Fibroblast of lung (primary cell): Measurements from ENCODE around the gene GSG1L. TPM values are rescaled to one million over a fixed set of nuclear protein-coding genes. Genes with fewer than 3 reads are reported as not detected.
A peak's percentile ranks its signal among the peaks of the same experiment; 100 is the strongest.

Experiments
- DNase-seq, 2 donors: peaks; one replicate each; pipeline versions ENCODE4 v3.0.0 to v3.0.0-alpha.2; 2010; ENCODE audit warnings: low read depth in 2 of 2
- H2AFZ ChIP-seq: 2 replicates; pipeline ENCODE4 v1.5.1; 2012; ENCODE audit warnings: low read length, control low read depth, inconsistent platforms
- H3K27ac ChIP-seq: 2 replicates; pipeline ENCODE4 v1.5.1; 2011; ENCODE audit warnings: low read length, control low read depth; ENCODE audit not compliant: insufficient read depth
- H3K27me3 ChIP-seq: 2 replicates; pipeline ENCODE4 v1.5.1; 2011; ENCODE audit warnings: mild to moderate bottlenecking, low read length; ENCODE audit not compliant: control insufficient read depth, insufficient read depth
- H3K36me3 ChIP-seq: 2 replicates; pipeline ENCODE4 v1.5.1; 2011; ENCODE audit warnings: low read length; ENCODE audit not compliant: control insufficient read depth, insufficient read depth
- H3K4me1 ChIP-seq: 2 replicates; pipeline ENCODE4 v1.5.1; 2011; ENCODE audit warnings: low read length; ENCODE audit not compliant: control insufficient read depth, insufficient read depth; ENCODE audit errors: extremely low read depth
- H3K4me2 ChIP-seq: 2 replicates; pipeline ENCODE4 v1.5.1; 2011; ENCODE audit warnings: low read length, control low read depth; ENCODE audit not compliant: insufficient read depth; ENCODE audit errors: extremely low read depth
- H3K4me3 ChIP-seq, 4 experiments: fragments of 200-600 bp in 1 of 4; sonication (generic) in 1 of 4; replicated peaks in 1 of 4; 2 replicates each; pipeline ENCODE4 v1.5.1; 2011 to 2016; ENCODE audit warnings: low read length in 4 of 4, low read depth in 3 of 4, mild to moderate bottlenecking in 3 of 4, control low read depth in 2 of 4, inconsistent platforms in 1 of 4, mixed read lengths in 1 of 4; ENCODE audit not compliant: insufficient read depth in 1 of 4; ENCODE audit errors: control extremely low read depth in 1 of 4
- H3K79me2 ChIP-seq: 2 replicates; pipeline ENCODE4 v1.5.1; 2012; ENCODE audit warnings: mild to moderate bottlenecking, low read length, inconsistent platforms; ENCODE audit not compliant: control insufficient read depth, insufficient read depth
- H3K9ac ChIP-seq: 2 replicates; pipeline ENCODE4 v1.5.1; 2011; ENCODE audit warnings: mild to moderate bottlenecking, low read length, control low read depth; ENCODE audit not compliant: insufficient read depth
- H3K9me3 ChIP-seq: 2 replicates; pipeline ENCODE4 v1.5.1; 2012; ENCODE audit warnings: low read depth, low read length; ENCODE audit not compliant: control insufficient read depth, insufficient read depth
- H4K20me1 ChIP-seq: 2 replicates; pipeline ENCODE4 v1.5.1; 2011; ENCODE audit warnings: low read length; ENCODE audit not compliant: control insufficient read depth, insufficient read depth; ENCODE audit errors: extremely low read depth
- EZH2 ChIP-seq: IDR thresholded peaks from 2 replicates; pipeline ENCODE4 v1.5.1; 2012; ENCODE audit warnings: low read length, control low read depth, mild to moderate bottlenecking; ENCODE audit errors: missing control alignments
- polyA plus RNA-seq, 2 donors: library from polyadenylated mRNA; depleted of rRNA in 1 of 2; stranded (reverse) in 1 of 2; unstranded in 1 of 2; fragments of >200 nt; gene quantifications; 2 replicates each; pipeline ENCODE4 v1.2.1, GENCODE V29; 2011 to 2012; ENCODE audit warnings: missing spikeins in 1 of 2
- total RNA-seq: library from RNA; depleted of rRNA; stranded (reverse); fragments of >200 nt; gene quantifications from 2 replicates; pipeline ENCODE4 v1.2.1, GENCODE V29; 2014
- TF ChIP-seq, protein P1 (sequence below), 2 donors: IDR thresholded peaks in 1 of 2; conservative IDR thresholded peaks in 1 of 2; 1 replicate in 1 of 2; 2 replicates in 1 of 2; pipeline ENCODE4 v1.5.1; 2011 to 2012; ENCODE audit warnings: low read length in 2 of 2, control low read depth in 1 of 2, inconsistent platforms in 1 of 2, low read depth in 1 of 2, mild to moderate bottlenecking in 1 of 2

Gene GSG1L
- total and polyA plus RNA-seq, 2 donors (not counting 1 experiment from before 2014, with no cell fraction given): not detected

DNA sequence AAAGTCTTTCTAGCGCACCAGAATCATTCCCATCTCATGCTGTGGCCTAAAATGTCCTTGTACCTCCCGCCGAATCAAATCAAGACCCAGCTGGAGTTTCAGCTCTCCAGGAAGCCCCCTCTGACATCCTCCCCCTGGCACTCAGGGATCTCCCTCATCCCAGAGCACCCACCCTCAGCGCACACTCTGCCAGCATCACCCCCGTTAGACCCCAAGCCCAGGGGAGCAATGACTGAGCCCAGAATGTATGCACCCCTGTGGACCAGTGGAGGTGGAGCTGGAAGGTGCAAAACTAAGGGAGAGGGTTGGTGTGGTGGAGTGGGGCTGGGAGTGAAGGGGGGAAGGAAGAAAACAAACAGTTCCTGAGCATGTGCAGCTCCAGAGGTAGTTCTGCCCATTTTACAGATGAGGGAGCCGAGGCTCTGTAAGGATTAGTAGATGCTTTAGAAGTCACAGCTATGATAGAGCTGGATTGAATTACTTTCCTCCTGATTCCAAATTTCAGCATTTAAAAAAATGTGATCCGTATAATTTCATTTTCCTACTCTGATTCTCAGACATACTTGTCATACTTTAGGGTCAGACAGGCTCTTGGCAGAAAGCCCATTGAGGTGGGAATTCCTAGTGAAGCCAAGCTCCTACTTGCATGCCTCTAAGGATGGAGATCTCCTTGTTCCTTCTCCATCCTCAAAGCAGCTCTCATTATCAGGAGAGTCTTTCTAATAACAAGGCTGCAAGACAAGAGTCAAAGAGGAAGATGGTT, 270.8 kb downstream of the GSG1L start:
- no peak for TF ChIP-seq EZH2
- TF ChIP-seq, protein P1, sequence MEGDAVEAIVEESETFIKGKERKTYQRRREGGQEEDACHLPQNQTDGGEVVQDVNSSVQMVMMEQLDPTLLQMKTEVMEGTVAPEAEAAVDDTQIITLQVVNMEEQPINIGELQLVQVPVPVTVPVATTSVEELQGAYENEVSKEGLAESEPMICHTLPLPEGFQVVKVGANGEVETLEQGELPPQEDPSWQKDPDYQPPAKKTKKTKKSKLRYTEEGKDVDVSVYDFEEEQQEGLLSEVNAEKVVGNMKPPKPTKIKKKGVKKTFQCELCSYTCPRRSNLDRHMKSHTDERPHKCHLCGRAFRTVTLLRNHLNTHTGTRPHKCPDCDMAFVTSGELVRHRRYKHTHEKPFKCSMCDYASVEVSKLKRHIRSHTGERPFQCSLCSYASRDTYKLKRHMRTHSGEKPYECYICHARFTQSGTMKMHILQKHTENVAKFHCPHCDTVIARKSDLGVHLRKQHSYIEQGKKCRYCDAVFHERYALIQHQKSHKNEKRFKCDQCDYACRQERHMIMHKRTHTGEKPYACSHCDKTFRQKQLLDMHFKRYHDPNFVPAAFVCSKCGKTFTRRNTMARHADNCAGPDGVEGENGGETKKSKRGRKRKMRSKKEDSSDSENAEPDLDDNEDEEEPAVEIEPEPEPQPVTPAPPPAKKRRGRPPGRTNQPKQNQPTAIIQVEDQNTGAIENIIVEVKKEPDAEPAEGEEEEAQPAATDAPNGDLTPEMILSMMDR (conservative IDR thresholded peaks at IDR 0.05 in 1 of 2, IDR thresholded peaks at IDR 0.05 in 1 of 2; ENCODE audit: low read depth in 1 of 2, low read length in 2 of 2): no peak
- Histone ChIP-seq H3K4me1 (no peaks in the 10 kb centered on the region), H3K79me2 (no peaks in the 10 kb centered on the region), H3K4me3 (no peak overlapping the region), H3K4me2 (no peak overlapping the region), H3K9me3 (no peaks in the 10 kb centered on the region), H3K27ac (no peak overlapping the region), H3K27me3 (no peaks in the 10 kb centered on the region), H4K20me1 (peaks cover 3% of the 10 kb centered on the region), H2AFZ (no peak overlapping the region), H3K9ac (no peak overlapping the region), H3K36me3 (no peaks in the 10 kb centered on the region)
- peak in 1 of 2 donors; percentile 52 for DNase-seq

DNA sequence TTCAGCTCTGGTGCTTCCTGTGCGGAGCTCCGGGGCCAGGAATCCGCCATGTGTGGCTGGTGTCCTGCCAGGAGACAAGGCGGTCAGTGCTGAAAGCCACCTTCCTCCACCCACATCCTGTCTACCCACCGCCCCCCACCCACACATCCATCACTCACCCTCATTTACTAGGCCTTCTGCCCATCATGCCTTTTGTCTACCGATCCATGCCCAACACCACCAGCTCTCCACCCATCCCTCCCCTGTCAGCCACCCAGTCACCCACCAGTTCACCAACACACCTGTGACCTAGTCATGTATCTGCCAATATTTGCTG, 272.2 kb downstream of the GSG1L start:
- no peak for DNase-seq
- no peak for TF ChIP-seq EZH2
- TF ChIP-seq, protein P1 (conservative IDR thresholded peaks at IDR 0.05 in 1 of 2, IDR thresholded peaks at IDR 0.05 in 1 of 2; ENCODE audit: low read depth in 1 of 2, low read length in 2 of 2): no peak
- no peak overlapping the region for H3K4me3 ChIP-seq

DNA sequence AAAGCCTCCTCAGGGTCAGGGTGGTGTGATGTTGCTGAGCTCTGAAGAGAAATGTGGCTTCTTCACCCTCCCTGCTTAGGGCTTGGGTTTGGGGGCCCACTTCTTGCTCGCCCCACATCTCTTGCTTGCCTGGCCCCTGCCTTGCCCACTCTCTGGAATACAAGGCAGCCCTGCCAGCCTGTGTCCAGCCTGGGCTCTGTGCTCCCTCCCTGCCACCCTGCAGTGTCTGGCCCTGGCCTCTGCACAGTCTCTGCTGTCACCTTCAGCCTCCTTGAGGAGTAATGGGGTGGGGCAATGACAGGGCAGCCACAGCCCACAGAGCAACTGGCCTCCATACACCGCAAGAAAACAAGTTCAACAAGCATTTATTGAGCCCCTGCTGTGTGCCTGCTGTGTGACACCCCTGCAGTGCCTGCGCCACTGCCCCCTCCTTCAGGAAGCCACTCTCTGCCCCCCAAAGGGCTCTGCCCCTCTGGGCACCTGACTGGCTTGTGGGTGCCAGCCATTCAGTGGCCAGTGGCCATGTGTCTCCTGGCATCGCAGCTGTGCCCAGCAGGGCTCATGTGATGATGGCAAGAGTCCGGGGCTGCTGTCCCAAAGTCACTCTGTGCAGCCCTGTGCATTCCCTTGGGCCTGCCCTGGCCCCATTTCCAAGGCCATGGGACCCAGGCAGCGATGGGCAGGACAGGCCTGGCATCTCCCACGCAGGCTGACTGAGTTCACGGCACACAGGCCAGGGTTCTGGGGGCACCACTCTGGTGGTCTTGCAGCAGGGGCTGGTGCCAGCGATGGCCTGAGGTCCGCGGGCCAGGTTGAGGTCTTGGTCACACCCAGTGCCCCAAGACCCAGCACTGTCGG, 272.7 kb downstream of the GSG1L start:
- H3K4me3 ChIP-seq: no peak overlapping the region
- no peak for DNase-seq
- H3K4me1 ChIP-seq: no peaks in the 10 kb centered on the region
- no peaks in the 10 kb centered on the region for H3K9me3 ChIP-seq
- no peaks in the 10 kb centered on the region for H3K27me3 ChIP-seq
- H3K9ac ChIP-seq: no peak overlapping the region
- no peak overlapping the region for H2AFZ ChIP-seq
- H4K20me1 ChIP-seq: peaks cover 3% of the 10 kb centered on the region
- TF ChIP-seq, protein P1 (conservative IDR thresholded peaks at IDR 0.05 in 1 of 2, IDR thresholded peaks at IDR 0.05 in 1 of 2; ENCODE audit: low read depth in 1 of 2, low read length in 2 of 2): no peak
- TF ChIP-seq EZH2: no peak
- H3K79me2 ChIP-seq: no peaks in the 10 kb centered on the region
- H3K36me3 ChIP-seq: no peaks in the 10 kb centered on the region
- no peak overlapping the region for H3K27ac ChIP-seq
- no peak overlapping the region for H3K4me2 ChIP-seq

More for the DNA sequence above, 272.2 kb downstream of the GSG1L start:
- no peak overlapping the region for H2AFZ ChIP-seq
- no peaks in the 10 kb centered on the region for H3K27me3 ChIP-seq
- no peak overlapping the region for H3K9ac ChIP-seq
- H3K4me2 ChIP-seq: no peak overlapping the region
- peaks cover 3% of the 10 kb centered on the region for H4K20me1 ChIP-seq
- no peak overlapping the region for H3K27ac ChIP-seq
- H3K36me3 ChIP-seq: no peaks in the 10 kb centered on the region
- H3K79me2 ChIP-seq: no peaks in the 10 kb centered on the region
- H3K9me3 ChIP-seq: no peaks in the 10 kb centered on the region
- no peaks in the 10 kb centered on the region for H3K4me1 ChIP-seq
